KOPT-K1 (cell line): Measurements from ENCODE around the gene LIM2.

Experiments
- H3K27ac ChIP-seq: fragments of 200-600 bp; sonication (generic); 2 replicates; pipeline ENCODE4 v1.5.1; 2016; ENCODE audit warnings: antibody characterized with exemption, mild to moderate bottlenecking, low read depth, low read length; ENCODE audit not compliant: poor library complexity, severe bottlenecking
- H3K36me3 ChIP-seq: fragments of 200-600 bp; sonication (generic); 2 replicates; pipeline ENCODE4 v1.5.1; 2017; ENCODE audit warnings: antibody characterized with exemption, mild to moderate bottlenecking, low read length, moderate library complexity; ENCODE audit not compliant: insufficient read depth
- H3K9me3 ChIP-seq: fragments of 200-600 bp; sonication (generic); 2 replicates; pipeline ENCODE4 v1.5.1; 2017; ENCODE audit warnings: antibody characterized with exemption, low read length, mild to moderate bottlenecking; ENCODE audit not compliant: insufficient read depth, poor library complexity, severe bottlenecking

The LIM2 gene

GRCh38 chr19:51341976-51342580 lies 45.7 kb downstream of the LIM2 start, which contains the start of gene VSIG10L:
Gene VSIG10L (minus strand): TSS chr19:51342139. CDS start chr19:51342124, 15 bp downstream.
- no peaks in the 10 kb centered on the region for H3K9me3 ChIP-seq
- peaks cover 22% of the 10 kb centered on the region; the same call in 1 of the 2 replicates for H3K36me3 ChIP-seq
- no peak within 1 kb of the TSS for H3K27ac ChIP-seq

GRCh38 chr19:51341066-51341465 lies 46.7 kb downstream of the LIM2 start:
- peaks cover 12% of the 10 kb centered on the region; the same call in 1 of the 2 replicates for H3K36me3 ChIP-seq

GRCh38 chr19:51339687-51340656 lies 47.8 kb downstream of the LIM2 start:
- peaks cover 4% of the 10 kb centered on the region; the same call in 1 of the 2 replicates for H3K36me3 ChIP-seq
- H3K9me3 ChIP-seq: no peaks in the 10 kb centered on the region
- no peak overlapping the region for H3K27ac ChIP-seq

More at GRCh38 chr19:51341066-51341465, 46.7 kb downstream of the LIM2 start:
- no peaks in the 10 kb centered on the region for H3K9me3 ChIP-seq
- no peak overlapping the region for H3K27ac ChIP-seq

- Histone ChIP-seq H3K36me3 (no peaks in the 10 kb centered on the region), H3K9me3 (no peaks in the 10 kb centered on the region), H3K27ac (peak overlapping the region; percentile 12)
These were observed 48.5 kb downstream of the LIM2 start for GRCh38 chr19:51339313-51339686.

GRCh38 chr19:51338563-51339312 lies 49.0 kb downstream of the LIM2 start:
- H3K9me3 ChIP-seq: no peaks in the 10 kb centered on the region
- H3K27ac ChIP-seq: peak overlapping the region; percentile 12
- no peaks in the 10 kb centered on the region for H3K36me3 ChIP-seq

GRCh38 chr19:51337861-51338562 lies 49.8 kb downstream of the LIM2 start:
- Histone ChIP-seq H3K36me3 (no peaks in the 10 kb centered on the region), H3K27ac (peak overlapping the region; percentile 12), H3K9me3 (no peaks in the 10 kb centered on the region)

GRCh38 chr19:51337141-51337860 lies 50.5 kb downstream of the LIM2 start:
- H3K27ac ChIP-seq: no peak overlapping the region
- no peaks in the 10 kb centered on the region for H3K36me3 ChIP-seq
- no peaks in the 10 kb centered on the region for H3K9me3 ChIP-seq

- Histone ChIP-seq H3K9me3 (peaks cover 8% of the 10 kb centered on the region), H3K27ac (no peak overlapping the region), H3K36me3 (no peaks in the 10 kb centered on the region)
These were observed 53.8 kb downstream of the LIM2 start for GRCh38 chr19:51333836-51334460.

GRCh38 chr19:51331716-51332115 lies 56.1 kb downstream of the LIM2 start:
- Histone ChIP-seq H3K27ac (no peak overlapping the region), H3K9me3 (peaks cover 8% of the 10 kb centered on the region), H3K36me3 (no peaks in the 10 kb centered on the region)

- Histone ChIP-seq H3K36me3 (no peaks in the 10 kb centered on the region), H3K27ac (no peak overlapping the region), H3K9me3 (peaks cover 8% of the 10 kb centered on the region)
These were observed 56.6 kb downstream of the LIM2 start for GRCh38 chr19:51331193-51331592.

GRCh38 chr19:51330366-51330765 lies 57.4 kb downstream of the LIM2 start:
- Histone ChIP-seq H3K27ac (no peak overlapping the region), H3K9me3 (peaks cover 8% of the 10 kb centered on the region)

More at GRCh38 chr19:51330366-51330765, 57.4 kb downstream of the LIM2 start:
- H3K36me3 ChIP-seq: no peaks in the 10 kb centered on the region
